Large intestine (tissue), 12 donors: ENCODE results near the gene ZNF397. TPM values are rescaled to one million over a fixed set of nuclear protein-coding genes. Genes with fewer than 3 reads are reported as not detected.
A peak's percentile ranks its signal among the peaks of the same experiment; 100 is the strongest.
"Not testable (repeated sequence)": the region's sequence is repeated elsewhere in the genome, so short reads cannot be mapped to it uniquely, and the experiment has no call there.

Experiments
- DNase-seq, 2 donors: peaks; one replicate each; pipeline versions ENCODE4 v3.0.0 to v3.0.0-alpha.2; 2013
- H3K27ac ChIP-seq: one replicate; pipeline ENCODE4 v1.5.1; 2013; ENCODE audit warnings: low read length
- H3K27me3 ChIP-seq: 2 replicates; pipeline ENCODE4 v1.6.1; 2013; ENCODE audit warnings: low read length; ENCODE audit not compliant: control insufficient read depth, insufficient read depth
- H3K36me3 ChIP-seq: 2 replicates; pipeline ENCODE4 v1.6.1; 2013; ENCODE audit warnings: low read length; ENCODE audit not compliant: control insufficient read depth, insufficient read depth
- H3K4me1 ChIP-seq: one replicate; pipeline ENCODE4 v1.6.1; 2013; ENCODE audit warnings: low read length; ENCODE audit not compliant: control insufficient read depth, insufficient read depth
- H3K4me3 ChIP-seq: one replicate; pipeline ENCODE4 v1.5.1; 2013; ENCODE audit warnings: low read length
- H3K9me3 ChIP-seq: one replicate; pipeline ENCODE4 v1.6.1; 2013; ENCODE audit warnings: mild to moderate bottlenecking, low read depth, low read length, moderate library complexity; ENCODE audit not compliant: control insufficient read depth
- WGBS: methylation state at CpG from one replicate; pipeline ENCODE4 v1.1.5; 2013; ENCODE audit warnings: low lambda C conversion rate; ENCODE audit not compliant: insufficient coverage; 5-methylcytosine and 5-hydroxymethylcytosine counted together
- long read RNA-seq, 11 donors: transcript quantifications; one replicate each; lab custom pipeline, GENCODE V29; 2026
- polyA plus RNA-seq: library from polyadenylated mRNA; unstranded; fragments of 120-200 nt; gene quantifications from one replicate; pipeline ENCODE4 v1.2.1, GENCODE V29; 2013

ZNF397 gene
- 43.5 TPM for polyA plus RNA-seq
- long read RNA-seq, donor 1, partial matches to known transcripts, result 7 of 8 reads
- long read RNA-seq, donor 1, other reads (novel, unspliced or antisense), result 0 of 8 reads
- long read RNA-seq, donor 2, full-length matches to known transcripts, result 5 of 13 reads
- long read RNA-seq, donor 2, partial matches to known transcripts, result 8 of 13 reads
- long read RNA-seq, donor 2, other reads (novel, unspliced or antisense), result 0 of 13 reads
- long read RNA-seq, donor 3, result 0 reads
- long read RNA-seq, donor 4, partial matches to known transcripts, result 0 of 1 reads
- long read RNA-seq, donor 4, other reads (novel, unspliced or antisense), result 0 of 1 reads
- long read RNA-seq, donor 5, full-length matches to known transcripts, result 9 of 9 reads
- long read RNA-seq, donor 5, partial matches to known transcripts, result 0 of 9 reads
- long read RNA-seq, donor 5, other reads (novel, unspliced or antisense), result 0 of 9 reads
- long read RNA-seq, donor 6, result 0 reads
- long read RNA-seq, donor 7, full-length matches to known transcripts, result 1 of 1 reads
- long read RNA-seq, donor 7, partial matches to known transcripts, result 0 of 1 reads
- long read RNA-seq, donor 7, other reads (novel, unspliced or antisense), result 0 of 1 reads
- long read RNA-seq, donor 8, partial matches to known transcripts, result 0 of 2 reads
- long read RNA-seq, donor 8, other reads (novel, unspliced or antisense), result 0 of 2 reads
- long read RNA-seq, donor 9, full-length matches to known transcripts, result 8 of 8 reads
- long read RNA-seq, donor 9, partial matches to known transcripts, result 0 of 8 reads
- long read RNA-seq, donor 9, other reads (novel, unspliced or antisense), result 0 of 8 reads
- long read RNA-seq, donor 10, full-length matches to known transcripts, result 4 of 4 reads
- long read RNA-seq, donor 10, partial matches to known transcripts, result 0 of 4 reads
- long read RNA-seq, donor 10, other reads (novel, unspliced or antisense), result 0 of 4 reads
- long read RNA-seq, donor 11, full-length matches to known transcripts, result 3 of 3 reads
- long read RNA-seq, donor 11, partial matches to known transcripts, result 0 of 3 reads
- long read RNA-seq, donor 11, other reads (novel, unspliced or antisense), result 0 of 3 reads

DNA sequence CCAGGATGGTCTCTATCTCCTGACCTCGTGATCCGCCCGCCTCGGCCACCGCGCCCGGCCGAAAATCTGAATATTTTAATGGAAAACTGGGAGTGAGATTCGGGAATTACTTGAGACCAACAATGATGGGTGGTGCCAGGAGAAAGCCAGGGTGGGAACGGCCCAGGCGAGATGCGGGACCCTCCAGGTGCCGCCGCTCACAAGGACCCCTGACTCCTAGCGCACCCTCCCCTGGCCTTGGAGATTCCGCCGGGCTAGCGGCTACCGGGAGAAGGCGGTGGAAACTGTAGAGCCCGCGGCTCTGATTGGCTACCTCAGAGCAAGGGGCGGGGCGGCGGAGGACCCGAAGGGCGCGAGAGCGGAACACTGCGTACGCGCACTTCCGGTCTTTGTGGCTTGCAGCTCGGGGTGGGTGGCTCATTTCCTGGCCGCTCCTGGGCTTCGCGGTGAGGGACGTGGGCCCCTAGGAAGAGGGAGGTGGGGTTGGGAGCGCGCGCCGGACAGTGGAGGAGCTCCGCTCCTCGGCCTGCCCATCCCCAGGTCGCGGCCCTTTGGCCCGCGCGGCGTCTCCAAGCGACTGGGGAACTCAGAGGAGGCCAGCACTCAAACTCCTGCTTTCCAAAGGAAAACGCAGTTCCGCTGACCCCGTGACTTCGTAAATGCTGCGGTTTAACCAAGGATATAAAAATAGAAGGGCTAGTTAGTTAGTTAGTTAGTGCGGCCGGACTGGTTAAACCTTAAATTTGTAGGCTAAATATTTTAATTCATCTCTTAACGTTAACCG lies at the start of gene ZNF397:
TSS of gene ZNF397 (plus strand) at position 371 of the 784 bp plus-strand sequence. CDS start 1,437 bp downstream, outside the sequence.
- peak; percentile 95 to 98 for DNase-seq
- Histone ChIP-seq H3K36me3 (peaks cover 34% of the 10 kb centered on the region), H3K9me3 (no peaks in the 10 kb centered on the region), H3K27me3 (no peaks in the 10 kb centered on the region), H3K27ac (peak within 1 kb of the TSS; percentile 71), H3K4me3 (peak within 1 kb of the TSS; percentile 57), H3K4me1 (no peaks in the 10 kb centered on the region)
- WGBS, result 0% methylated on average over 1 of the region's 60 CpGs

DNA sequence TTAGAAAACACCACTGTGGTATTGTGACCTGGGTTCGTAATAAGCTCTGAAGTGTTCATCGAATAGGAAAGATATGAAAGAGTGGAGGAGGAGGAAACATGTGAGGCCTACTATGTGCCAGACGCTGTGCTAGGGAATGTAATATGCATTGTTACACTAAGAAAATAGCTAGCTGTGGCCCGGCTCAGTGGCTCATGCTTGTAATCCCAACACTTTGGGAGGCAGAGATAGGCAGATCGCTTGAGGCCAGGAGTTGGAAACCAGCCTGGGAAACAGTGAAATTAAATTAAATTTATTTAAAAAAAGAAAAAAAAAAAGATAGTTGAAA lies 49.2 kb upstream of the ZNF397 start:
- DNase-seq, result no peak
- H3K36me3 ChIP-seq, result no peaks in the 10 kb centered on the region
- H3K9me3 ChIP-seq, result no peaks in the 10 kb centered on the region
- H3K27me3 ChIP-seq, result no peaks in the 10 kb centered on the region
- H3K4me1 ChIP-seq, result no peaks in the 10 kb centered on the region
- no peak overlapping the region for H3K4me3 ChIP-seq
- 75% methylated on average over 2 of the region's 5 CpGs for WGBS
- H3K27ac ChIP-seq, result no peak overlapping the region

DNA sequence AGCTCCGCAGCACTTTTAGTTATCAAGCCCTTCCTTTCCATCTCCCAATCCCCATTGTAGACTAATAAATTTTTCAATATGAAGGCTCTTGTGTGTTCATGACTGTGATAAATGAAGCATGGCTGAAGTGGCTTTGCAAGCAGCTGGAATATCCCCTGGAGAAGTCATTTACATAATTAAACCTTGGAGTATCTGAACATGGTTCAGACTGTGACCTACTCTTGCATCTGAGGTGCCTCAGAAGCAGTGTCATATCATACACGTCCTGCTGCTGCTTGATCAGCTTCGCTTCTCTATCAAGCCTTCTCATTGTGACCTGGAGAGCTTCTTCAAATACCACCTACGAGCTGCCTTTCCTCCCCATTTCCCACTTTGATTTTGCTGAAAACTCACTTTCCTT lies 48.4 kb upstream of the ZNF397 start:
- no peak overlapping the region for H3K27ac ChIP-seq
- no peaks in the 10 kb centered on the region for H3K9me3 ChIP-seq
- no peaks in the 10 kb centered on the region for H3K27me3 ChIP-seq
- H3K4me1 ChIP-seq, result no peaks in the 10 kb centered on the region
- no peak overlapping the region for H3K4me3 ChIP-seq
- DNase-seq, result no peak
- H3K36me3 ChIP-seq, result no peaks in the 10 kb centered on the region
- WGBS, result 80% methylated on average over 1 of the region's 4 CpGs

DNA sequence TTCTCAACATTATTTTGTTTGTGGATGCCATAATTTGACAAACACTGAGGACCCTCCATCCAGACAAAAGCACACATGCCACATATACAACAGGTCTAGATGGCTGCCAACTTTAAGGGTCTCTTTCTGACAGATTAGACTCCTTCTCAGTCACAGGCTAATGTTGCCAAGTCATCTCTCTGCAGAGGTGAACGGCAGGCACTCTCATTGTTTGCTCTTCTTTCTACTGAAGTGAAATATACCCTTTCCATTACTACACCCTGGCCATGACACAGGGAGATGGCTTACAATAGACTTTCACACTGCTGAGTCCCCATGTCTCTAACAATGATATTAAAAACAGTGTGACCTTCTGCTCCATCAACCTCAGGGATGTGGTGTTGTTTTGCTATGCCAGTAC lies 47.5 kb upstream of the ZNF397 start:
- Histone ChIP-seq H3K27me3 (no peaks in the 10 kb centered on the region), H3K36me3 (no peaks in the 10 kb centered on the region), H3K9me3 (no peaks in the 10 kb centered on the region), H3K4me1 (no peaks in the 10 kb centered on the region), H3K4me3 (no peak overlapping the region), H3K27ac (no peak overlapping the region)
- no CpG with 5 or more reads among the region's 1 CpG for WGBS
- no peak for DNase-seq

DNA sequence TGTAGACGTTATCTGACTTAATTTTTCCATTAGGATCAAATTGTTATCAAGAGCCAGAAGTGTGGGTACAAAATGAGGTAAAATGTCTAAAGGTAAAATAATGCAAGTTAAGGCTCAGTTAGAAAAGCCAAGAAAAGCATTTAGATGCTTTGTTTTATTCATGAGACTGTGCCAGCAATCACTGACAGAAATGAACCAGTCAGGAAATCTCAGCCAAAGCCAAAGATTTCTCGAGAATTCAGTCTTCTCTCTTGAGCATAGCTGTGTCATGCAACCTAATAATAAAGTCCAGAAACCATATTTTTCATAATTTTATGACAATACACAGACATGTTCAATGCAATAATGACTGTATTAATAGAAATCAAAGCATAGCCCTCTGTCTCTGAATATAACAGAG lies 43.5 kb upstream of the ZNF397 start:
- no peak for DNase-seq
- H3K27ac ChIP-seq, result no peak overlapping the region
- H3K27me3 ChIP-seq, result peaks cover 3% of the 10 kb centered on the region
- H3K9me3 ChIP-seq, result no peaks in the 10 kb centered on the region
- no peak overlapping the region for H3K4me3 ChIP-seq
- no peaks in the 10 kb centered on the region for H3K36me3 ChIP-seq
- 75% methylated on average over 2 of the region's 2 CpGs for WGBS
- no peaks in the 10 kb centered on the region for H3K4me1 ChIP-seq

DNA sequence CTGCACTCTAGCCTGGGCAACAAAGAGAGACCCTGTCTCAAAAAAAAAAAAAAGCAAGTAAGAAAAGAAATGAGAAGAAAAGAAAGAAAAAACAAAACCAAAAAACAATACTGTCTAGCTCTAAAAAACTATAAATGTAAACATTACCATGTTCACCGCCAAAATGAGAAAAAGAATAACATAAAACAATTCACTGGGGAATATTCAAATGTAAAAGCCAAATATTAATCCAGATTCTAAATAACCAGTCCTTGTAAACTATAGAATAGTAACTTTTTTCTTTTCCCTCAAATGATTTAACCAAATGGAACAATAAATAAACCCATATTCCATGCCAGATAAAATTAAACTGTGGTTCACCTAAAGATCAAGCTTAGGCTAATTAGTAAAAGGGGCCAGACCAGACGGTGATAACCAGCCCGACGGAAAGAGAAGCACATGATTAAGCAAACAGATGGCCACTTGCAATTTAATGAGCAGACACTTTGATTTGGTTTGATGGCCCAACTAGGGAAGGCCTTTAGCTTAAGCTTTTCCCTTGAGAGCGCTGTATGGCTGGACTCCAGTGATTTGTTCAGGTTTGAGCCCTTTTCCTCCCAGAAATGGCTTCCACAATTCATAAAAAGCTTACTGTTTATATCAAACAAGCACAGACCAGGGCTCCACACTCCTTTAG lies 39.4 kb upstream of the ZNF397 start:
- Histone ChIP-seq H3K36me3 (no peaks in the 10 kb centered on the region), H3K27me3 (peaks cover 3% of the 10 kb centered on the region), H3K4me3 (no peak overlapping the region), H3K27ac (no peak overlapping the region), H3K9me3 (peaks cover 7% of the 10 kb centered on the region), H3K4me1 (no peaks in the 10 kb centered on the region)
- no peak for DNase-seq
- WGBS, result 100% methylated on average over 1 of the region's 5 CpGs

DNA sequence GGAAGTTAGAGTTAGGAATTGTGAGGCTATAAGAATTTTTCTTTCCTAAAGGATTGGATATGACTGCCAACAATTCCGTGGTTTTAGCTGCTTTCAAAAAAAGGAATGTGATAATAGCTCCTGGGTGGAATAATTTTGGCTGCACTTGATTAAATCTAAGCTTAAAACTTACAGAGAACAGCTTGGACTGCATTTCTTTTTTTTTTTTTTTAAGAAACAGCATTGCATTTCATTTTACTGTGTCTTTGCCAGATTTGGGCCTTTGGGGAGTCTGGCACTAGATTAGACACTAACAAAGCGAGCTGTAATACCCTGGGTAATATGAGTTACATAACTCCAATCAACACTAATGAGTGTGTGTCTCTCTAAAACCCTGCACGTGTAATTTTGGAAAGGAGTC lies 37.8 kb upstream of the ZNF397 start:
- WGBS, result 100% methylated on average over 1 of the region's 3 CpGs
- peaks cover 3% of the 10 kb centered on the region for H3K27me3 ChIP-seq
- no peak overlapping the region for H3K27ac ChIP-seq
- no peak overlapping the region for H3K4me3 ChIP-seq
- no peaks in the 10 kb centered on the region for H3K4me1 ChIP-seq
- DNase-seq, result no peak
- H3K36me3 ChIP-seq, result no peaks in the 10 kb centered on the region
- H3K9me3 ChIP-seq, result peaks cover 7% of the 10 kb centered on the region

DNA sequence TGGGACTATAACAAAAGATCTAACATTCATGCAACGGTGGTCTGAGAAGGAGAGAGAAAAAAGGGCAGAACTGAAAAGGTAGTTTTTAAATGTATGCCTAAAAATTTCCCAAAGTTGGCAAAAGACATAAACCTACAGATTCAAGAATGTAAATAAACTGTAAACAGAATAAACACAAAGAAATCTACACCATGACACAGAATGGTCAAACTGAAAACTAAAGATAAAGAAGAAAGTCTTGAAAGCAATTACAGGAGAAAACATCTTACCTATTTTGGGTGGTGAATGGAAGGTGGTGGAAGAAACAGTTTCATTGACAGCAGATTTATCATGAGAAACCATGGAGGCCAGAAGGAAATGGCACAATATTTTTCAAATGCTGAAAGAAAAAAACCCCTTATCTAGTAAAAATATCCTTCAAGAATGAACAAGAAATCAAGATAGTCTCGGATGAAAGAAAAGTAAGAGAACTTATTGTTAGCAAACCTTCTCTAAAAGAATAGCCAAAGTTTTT lies 35.6 kb upstream of the ZNF397 start:
- no peak for DNase-seq
- 100% methylated on average over 1 of the region's 2 CpGs for WGBS
- Histone ChIP-seq H3K4me1 (no peaks in the 10 kb centered on the region), H3K27ac (no peak overlapping the region), H3K27me3 (no peaks in the 10 kb centered on the region), H3K36me3 (no peaks in the 10 kb centered on the region), H3K4me3 (no peak overlapping the region), H3K9me3 (peaks cover 7% of the 10 kb centered on the region)

DNA sequence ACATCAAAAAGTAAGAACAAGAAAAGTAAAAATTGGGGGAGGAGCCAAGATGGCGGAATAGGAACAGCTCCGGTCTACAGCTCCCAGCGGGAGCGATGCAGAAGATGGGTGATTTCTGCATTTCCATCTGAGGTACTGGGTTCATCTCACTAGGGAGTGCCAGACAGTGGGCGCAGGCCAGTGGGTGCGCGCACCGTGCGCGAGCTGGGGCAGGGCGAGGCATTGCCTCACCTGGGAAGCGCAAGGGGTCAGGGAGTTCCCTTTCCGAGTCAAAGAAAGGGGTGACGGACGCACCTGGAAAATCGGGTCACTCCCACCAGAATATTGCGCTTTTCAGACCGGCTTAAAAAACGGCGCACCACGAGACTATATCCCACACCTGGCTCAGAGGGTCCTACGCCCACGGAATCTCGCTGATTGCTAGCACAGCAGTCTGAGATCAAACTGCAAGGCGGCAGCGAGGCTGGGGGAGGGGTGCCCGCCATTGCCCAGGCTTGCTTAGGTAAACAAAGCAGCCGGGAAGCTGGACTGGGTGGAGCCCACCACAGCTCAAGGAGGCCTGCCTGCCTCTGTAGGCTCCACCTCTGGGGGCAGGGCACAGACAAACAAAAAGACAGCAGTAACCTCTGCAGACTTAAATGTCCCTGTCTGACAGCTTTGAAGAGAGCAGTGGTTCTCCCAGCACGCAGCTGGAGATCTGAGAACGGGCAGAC lies 34.9 kb upstream of the ZNF397 start:
- not testable (repeated sequence) for H3K4me3 ChIP-seq, H3K27ac ChIP-seq, H3K4me1 ChIP-seq, H3K36me3 ChIP-seq, H3K27me3 ChIP-seq, DNase-seq, H3K9me3 ChIP-seq
- WGBS, result 100% methylated on average over 1 of the region's 30 CpGs
